Coronary artery (tissue), 2 donors: ENCODE data around the gene LRP5.

Experiments used
- DNase-seq: peaks from one replicate; pipeline ENCODE4 v3.0.0-alpha.2; 2017; ENCODE audit warnings: low spot score
- H3K27ac ChIP-seq, 2 donors: fragments of 200-600 bp; sonication (generic); one replicate each; pipeline ENCODE4 v1.5.1; 2016 to 2019
- H3K4me3 ChIP-seq: fragments of 200-600 bp; sonication (generic); 2 replicates; pipeline ENCODE4 v1.5.1; 2016; ENCODE audit warnings: mild to moderate bottlenecking, moderate library complexity
- CTCF ChIP-seq: fragments of 200-600 bp; sonication (generic); IDR thresholded peaks from one replicate; pipeline ENCODE4 v1.5.1; 2019; ENCODE audit warnings: antibody characterized with exemption

Gene LRP5

GRCh38 chr11:68372114-68372513 lies 59.7 kb downstream of the LRP5 start:
- TF ChIP-seq CTCF, result no peak
- Histone ChIP-seq H3K27ac (peak overlapping the region; percentile 93 to 94), H3K4me3 (no peak overlapping the region)
- DNase-seq, result no peak

GRCh38 chr11:68372625-68373024 lies 60.2 kb downstream of the LRP5 start:
- H3K4me3 ChIP-seq, result no peak overlapping the region
- DNase-seq, result no peak
- no peak for TF ChIP-seq CTCF
- H3K27ac ChIP-seq, result peak overlapping the region; percentile 93 to 94

- Histone ChIP-seq H3K27ac (peak overlapping the region; percentile 93 to 94), H3K4me3 (peak overlapping the region; percentile 58)
- DNase-seq, result no peak
- no peak for TF ChIP-seq CTCF
Measured at GRCh38 chr11:68373189-68373814, 60.9 kb downstream of the LRP5 start.

GRCh38 chr11:68373815-68374501 lies 61.6 kb downstream of the LRP5 start:
- Histone ChIP-seq H3K27ac (peak overlapping the region; percentile 93 to 94), H3K4me3 (peak overlapping the region; percentile 58)
- no peak for TF ChIP-seq CTCF
- no peak for DNase-seq

GRCh38 chr11:68374531-68374930 lies 62.1 kb downstream of the LRP5 start:
- TF ChIP-seq CTCF, result no peak
- H3K27ac ChIP-seq, result peak overlapping the region; percentile 93 to 94
- peak overlapping the region; percentile 58 for H3K4me3 ChIP-seq
- no peak for DNase-seq

GRCh38 chr11:68375337-68375736 lies 62.9 kb downstream of the LRP5 start:
- no peak overlapping the region for H3K4me3 ChIP-seq
- peak overlapping the region; percentile 93 to 94 for H3K27ac ChIP-seq
- TF ChIP-seq CTCF, result no peak
- DNase-seq, result no peak

GRCh38 chr11:68375766-68376165 lies 63.4 kb downstream of the LRP5 start:
- peak overlapping the region; percentile 93 to 94 for H3K27ac ChIP-seq
- no peak for TF ChIP-seq CTCF
- no peak for DNase-seq

More at GRCh38 chr11:68375766-68376165, 63.4 kb downstream of the LRP5 start:
- no peak overlapping the region for H3K4me3 ChIP-seq
